ENCODE results near the gene MTCL3.

Gene MTCL3

GRCh38 chr6:127453845-127454619, 65.1 kb downstream of the MTCL3 start:
- H3K27ac ChIP-seq (ENCODE audit: insufficient read depth, low read depth, low read length), result no peak overlapping the region
- no peaks in the 10 kb centered on the region for H3K9me3 ChIP-seq (replicated peaks; ENCODE audit: control insufficient read depth, insufficient read depth, low read length)
- H4K20me1 ChIP-seq (replicated peaks; ENCODE audit: control insufficient read depth, extremely low read depth, insufficient read depth, low read length), result no peaks in the 10 kb centered on the region
- BruUV-seq (replicated peaks), result no TSS peak
- CTCF ChIA-PET, result no interaction called here
- POLR2A ChIA-PET, result no interaction called here
- no peak for FAIRE-seq
- peaks cover 0 to 4% of the 10 kb centered on the region in 2 experiments for H3K27me3 ChIP-seq (ENCODE audit: control insufficient read depth in 2 of 2, insufficient read depth in 2 of 2, low read length in 2 of 2)
- no peaks in the 10 kb centered on the region for H3K79me2 ChIP-seq (ENCODE audit: control insufficient read depth, insufficient read depth, low read length)
- H3K9me1 ChIP-seq (replicated peaks; ENCODE audit: control insufficient read depth, extremely low read depth, insufficient read depth, low read length), result no peaks in the 10 kb centered on the region
- dilution Hi-C loops (cut with MboI; ENCODE audit: extremely low pct_ligation_motif_present, low sequenced_read_pairs), result no loop called here
- H3K9ac ChIP-seq (replicated peaks; ENCODE audit: extremely low read depth, insufficient read depth, low read length), result no peak overlapping the region
- H3K4me1 ChIP-seq (ENCODE audit: control insufficient read depth, extremely low read depth, insufficient read depth, low read length), result no peaks in the 10 kb centered on the region
- intact Hi-C loops (cut with micrococcal nuclease), result no loop called here
- TF ChIP-seq GATA2 (IDR thresholded peaks at IDR 0.05; ENCODE audit: insufficient read depth, insufficient read length, low read depth, low read length) (no peak), EZH2 (IDR thresholded peaks at IDR 0.05; ENCODE audit: borderline replicate concordance, low read depth, low read length, severe bottlenecking) (no peak), POLR2AphosphoS5 (IDR thresholded peaks at IDR 0.05; ENCODE audit: insufficient read depth, low read depth, low read length) (no peak), POLR2A (IDR thresholded peaks at IDR 0.05; ENCODE audit: low read depth, low read length) (no peak), MYC (IDR thresholded peaks at IDR 0.05; ENCODE audit: low read depth, low read length) (no peak), MAX (IDR thresholded peaks at IDR 0.05; ENCODE audit: insufficient read depth, insufficient read length) (no peak)
- TF ChIP-seq, protein P1, sequence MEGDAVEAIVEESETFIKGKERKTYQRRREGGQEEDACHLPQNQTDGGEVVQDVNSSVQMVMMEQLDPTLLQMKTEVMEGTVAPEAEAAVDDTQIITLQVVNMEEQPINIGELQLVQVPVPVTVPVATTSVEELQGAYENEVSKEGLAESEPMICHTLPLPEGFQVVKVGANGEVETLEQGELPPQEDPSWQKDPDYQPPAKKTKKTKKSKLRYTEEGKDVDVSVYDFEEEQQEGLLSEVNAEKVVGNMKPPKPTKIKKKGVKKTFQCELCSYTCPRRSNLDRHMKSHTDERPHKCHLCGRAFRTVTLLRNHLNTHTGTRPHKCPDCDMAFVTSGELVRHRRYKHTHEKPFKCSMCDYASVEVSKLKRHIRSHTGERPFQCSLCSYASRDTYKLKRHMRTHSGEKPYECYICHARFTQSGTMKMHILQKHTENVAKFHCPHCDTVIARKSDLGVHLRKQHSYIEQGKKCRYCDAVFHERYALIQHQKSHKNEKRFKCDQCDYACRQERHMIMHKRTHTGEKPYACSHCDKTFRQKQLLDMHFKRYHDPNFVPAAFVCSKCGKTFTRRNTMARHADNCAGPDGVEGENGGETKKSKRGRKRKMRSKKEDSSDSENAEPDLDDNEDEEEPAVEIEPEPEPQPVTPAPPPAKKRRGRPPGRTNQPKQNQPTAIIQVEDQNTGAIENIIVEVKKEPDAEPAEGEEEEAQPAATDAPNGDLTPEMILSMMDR (IDR thresholded peaks at IDR 0.05; ENCODE audit: extremely low read depth in 1 of 2, insufficient read depth in 1 of 2, low read depth in 1 of 2, low read length in 2 of 2), result no peak
- DNase-seq (ENCODE audit: low read depth, low spot score), result no peak
- H3K4me2 ChIP-seq (ENCODE audit: insufficient read depth, low read length), result no peak overlapping the region
- no peak overlapping the region for H3K4me3 ChIP-seq (replicated peaks in 1 of 3; ENCODE audit: insufficient read depth in 1 of 3, low read depth in 1 of 3, low read length in 3 of 3)
- no peaks in the 10 kb centered on the region for H3K36me3 ChIP-seq (ENCODE audit: control insufficient read depth in 2 of 2, extremely low read depth in 1 of 2, insufficient read depth in 2 of 2, low read length in 2 of 2)
- H2AFZ ChIP-seq (ENCODE audit: low read depth, low read length), result no peak overlapping the region
